ENCODE results near the gene SHISAL2A.

DNA sequence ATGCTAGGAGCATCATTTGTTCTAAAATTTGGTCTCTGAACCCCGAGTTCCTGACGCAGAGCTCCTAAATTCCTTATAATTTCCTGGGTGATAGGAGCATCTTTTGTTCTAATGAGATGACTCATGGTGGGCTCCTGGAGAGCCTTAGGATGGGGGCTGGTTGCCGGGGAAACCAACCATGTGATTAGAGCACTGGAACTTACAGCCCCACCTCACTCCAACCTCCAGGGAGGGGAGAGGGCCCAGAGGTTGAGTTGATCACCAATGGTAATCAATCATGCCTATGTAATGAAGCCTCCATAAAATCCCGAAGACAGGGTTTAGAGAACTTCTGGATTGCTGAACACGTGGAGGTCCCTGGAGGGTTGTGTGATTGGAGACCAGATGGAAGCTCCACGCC lies 7.7 kb downstream of the SHISAL2A start:
- no peak for TF ChIP-seq CREB1 (IDR thresholded peaks at IDR 0.05)
- no peak for TF ChIP-seq CREB1 (CRISPR knock-in tag; IDR thresholded peaks at IDR 0.05)
- no peak for TF ChIP-seq NCOA1 (CRISPR knock-in tag; IDR thresholded peaks at IDR 0.05)
- no peak for TF ChIP-seq TCF7 (IDR thresholded peaks at IDR 0.05; ENCODE audit: low read depth)
- no peak for TF ChIP-seq CBX5 (CRISPR knock-in tag; IDR thresholded peaks at IDR 0.05; ENCODE audit: borderline replicate concordance)
- no peak for TF ChIP-seq KLF12 (CRISPR knock-in tag; IDR thresholded peaks at IDR 0.05; ENCODE audit: borderline replicate concordance)
- no peak for TF ChIP-seq ZBTB1 (CRISPR knock-in tag; IDR thresholded peaks at IDR 0.05; ENCODE audit: borderline replicate concordance)

Data from HepG2 (cell line).